Fibroblast of lung (primary cell): ENCODE data around the gene ANKH.

Experiments used
- EZH2 ChIP-seq: IDR thresholded peaks from 2 replicates; pipeline ENCODE4 v1.5.1; 2012; ENCODE audit warnings: low read length, control low read depth, mild to moderate bottlenecking; ENCODE audit errors: missing control alignments
- TF ChIP-seq, protein P1 (sequence below), 2 donors: IDR thresholded peaks in 1 of 2; conservative IDR thresholded peaks in 1 of 2; 1 replicate in 1 of 2; 2 replicates in 1 of 2; pipeline ENCODE4 v1.5.1; 2011 to 2012; ENCODE audit warnings: low read length in 2 of 2, control low read depth in 1 of 2, inconsistent platforms in 1 of 2, low read depth in 1 of 2, mild to moderate bottlenecking in 1 of 2

DNA sequence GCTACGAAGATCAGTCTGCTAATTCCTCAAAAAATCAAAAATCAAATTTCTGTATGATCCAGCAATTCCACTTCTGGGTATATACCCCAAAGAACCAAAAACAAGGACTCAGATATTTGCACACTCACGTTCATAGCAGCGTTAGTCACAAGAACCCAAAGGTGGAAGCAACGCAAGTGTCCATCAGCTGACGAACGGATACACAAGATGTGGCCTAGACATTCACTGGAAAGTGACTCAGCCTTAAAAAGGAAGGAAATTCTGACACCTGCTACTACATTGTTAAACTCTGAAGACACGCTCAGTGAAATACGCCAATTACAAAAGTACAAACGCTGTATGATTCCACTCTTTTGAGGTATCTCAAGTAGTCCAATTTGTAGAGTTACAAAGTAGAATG lies 113.7 kb downstream of the ANKH start:
- TF ChIP-seq, protein P1, sequence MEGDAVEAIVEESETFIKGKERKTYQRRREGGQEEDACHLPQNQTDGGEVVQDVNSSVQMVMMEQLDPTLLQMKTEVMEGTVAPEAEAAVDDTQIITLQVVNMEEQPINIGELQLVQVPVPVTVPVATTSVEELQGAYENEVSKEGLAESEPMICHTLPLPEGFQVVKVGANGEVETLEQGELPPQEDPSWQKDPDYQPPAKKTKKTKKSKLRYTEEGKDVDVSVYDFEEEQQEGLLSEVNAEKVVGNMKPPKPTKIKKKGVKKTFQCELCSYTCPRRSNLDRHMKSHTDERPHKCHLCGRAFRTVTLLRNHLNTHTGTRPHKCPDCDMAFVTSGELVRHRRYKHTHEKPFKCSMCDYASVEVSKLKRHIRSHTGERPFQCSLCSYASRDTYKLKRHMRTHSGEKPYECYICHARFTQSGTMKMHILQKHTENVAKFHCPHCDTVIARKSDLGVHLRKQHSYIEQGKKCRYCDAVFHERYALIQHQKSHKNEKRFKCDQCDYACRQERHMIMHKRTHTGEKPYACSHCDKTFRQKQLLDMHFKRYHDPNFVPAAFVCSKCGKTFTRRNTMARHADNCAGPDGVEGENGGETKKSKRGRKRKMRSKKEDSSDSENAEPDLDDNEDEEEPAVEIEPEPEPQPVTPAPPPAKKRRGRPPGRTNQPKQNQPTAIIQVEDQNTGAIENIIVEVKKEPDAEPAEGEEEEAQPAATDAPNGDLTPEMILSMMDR (conservative IDR thresholded peaks at IDR 0.05 in 1 of 2, IDR thresholded peaks at IDR 0.05 in 1 of 2; ENCODE audit: low read depth in 1 of 2, low read length in 2 of 2) = no peak
- TF ChIP-seq EZH2 = no peak
